EH (cell line): ENCODE results near the gene TRPT1.

Source experiments
- DNase-seq: peaks from one replicate; pipeline ENCODE4 v3.0.0-alpha.2; 2015; ENCODE audit warnings: low read depth

The TRPT1 gene

GRCh38 chr11:64207256-64208085 lies 18.5 kb downstream of the TRPT1 start:
- peak; percentile 87 for DNase-seq

GRCh38 chr11:64206457-64207255 lies 19.3 kb downstream of the TRPT1 start, which contains the start of gene FERMT3:
Gene FERMT3, plus strand, starts transcription at chr11:64206721. Its CDS starts 644 bp downstream, at chr11:64207365.
- no peak for DNase-seq

GRCh38 chr11:64204464-64204989 lies 21.5 kb downstream of the TRPT1 start:
- peak; percentile 95 for DNase-seq

- no peak for DNase-seq
These were observed 21.9 kb downstream of the TRPT1 start for GRCh38 chr11:64204080-64204440.

GRCh38 chr11:64203421-64204079 lies 22.4 kb downstream of the TRPT1 start:
- no peak for DNase-seq

- no peak for DNase-seq
These were observed 23.0 kb downstream of the TRPT1 start for GRCh38 chr11:64202992-64203391.

- no peak for DNase-seq
These were observed 24.4 kb downstream of the TRPT1 start for GRCh38 chr11:64201543-64201942.

- no peak for DNase-seq
These were observed 27.5 kb downstream of the TRPT1 start for GRCh38 chr11:64198511-64198910.

GRCh38 chr11:64196626-64197025 lies 29.4 kb downstream of the TRPT1 start:
- no peak for DNase-seq

GRCh38 chr11:64192434-64192833 lies 33.6 kb downstream of the TRPT1 start:
- no peak for DNase-seq

- DNase-seq, result peak; percentile 31
These were observed 39.4 kb downstream of the TRPT1 start for GRCh38 chr11:64186492-64187165.

GRCh38 chr11:64185693-64186491 lies 40.1 kb downstream of the TRPT1 start, which contains the start of gene STIP1:
Gene STIP1, plus strand, starts transcription at chr11:64186171. Its CDS starts 91 bp downstream, at chr11:64186262.
- DNase-seq, result peak; percentile 100

- peak; percentile 91 for DNase-seq
These were observed 40.8 kb downstream of the TRPT1 start for GRCh38 chr11:64185175-64185692.

GRCh38 chr11:64183890-64184289 lies 42.1 kb downstream of the TRPT1 start:
- no peak for DNase-seq

- DNase-seq, result peak; percentile 96
These were observed 44.2 kb downstream of the TRPT1 start for GRCh38 chr11:64181506-64182411.

GRCh38 chr11:64180891-64181290 lies 45.1 kb downstream of the TRPT1 start:
- DNase-seq, result peak; percentile 19

- no peak for DNase-seq
These were observed 46.9 kb downstream of the TRPT1 start for GRCh38 chr11:64178951-64179639.

- DNase-seq, result no peak
These were observed 47.8 kb downstream of the TRPT1 start for GRCh38 chr11:64178203-64178602.

- DNase-seq, result no peak
These were observed 49.2 kb downstream of the TRPT1 start for GRCh38 chr11:64176751-64177150.
